ENCODE data around the gene LSM14B. TPM values are rescaled to one million over a fixed set of nuclear protein-coding genes. Genes with fewer than 3 reads are reported as not detected.

The LSM14B gene
- total RNA-seq, 4 donors from 2014 or later: 23.6 to 38.4 (median 35.3) TPM

DNA sequence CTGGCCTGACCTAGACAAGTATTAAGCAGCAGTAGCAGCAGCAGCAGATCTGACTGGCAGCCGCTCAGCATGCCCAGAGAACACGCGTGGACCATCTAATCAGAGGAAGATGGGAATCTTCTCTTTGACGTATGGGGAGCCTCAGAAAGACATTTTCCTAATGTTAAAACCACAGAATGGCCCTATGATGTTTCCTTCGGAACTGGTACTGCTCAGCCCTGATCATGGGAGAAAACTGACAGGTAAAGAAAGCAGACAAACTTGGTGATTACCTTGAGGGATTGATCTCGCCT is 14.8 kb downstream of the LSM14B start:
- Histone ChIP-seq H3K36me3 (peaks cover 0 to 87% of the 10 kb centered on the region in 2 donors), H3K4me1 (peaks cover 0 to 72% (median 32%) of the 10 kb centered on the region in 3 donors), H3K4me3 (no peak overlapping the region), H3K27me3 (no peaks in the 10 kb centered on the region), H3K27ac (peak overlapping the region in 1 of 4 donors; percentile 64), H3K9me3 (no peaks in the 10 kb centered on the region)
- no peak for TF ChIP-seq EP300 (IDR thresholded peaks at IDR 0.05)
- TF ChIP-seq, protein P1, sequence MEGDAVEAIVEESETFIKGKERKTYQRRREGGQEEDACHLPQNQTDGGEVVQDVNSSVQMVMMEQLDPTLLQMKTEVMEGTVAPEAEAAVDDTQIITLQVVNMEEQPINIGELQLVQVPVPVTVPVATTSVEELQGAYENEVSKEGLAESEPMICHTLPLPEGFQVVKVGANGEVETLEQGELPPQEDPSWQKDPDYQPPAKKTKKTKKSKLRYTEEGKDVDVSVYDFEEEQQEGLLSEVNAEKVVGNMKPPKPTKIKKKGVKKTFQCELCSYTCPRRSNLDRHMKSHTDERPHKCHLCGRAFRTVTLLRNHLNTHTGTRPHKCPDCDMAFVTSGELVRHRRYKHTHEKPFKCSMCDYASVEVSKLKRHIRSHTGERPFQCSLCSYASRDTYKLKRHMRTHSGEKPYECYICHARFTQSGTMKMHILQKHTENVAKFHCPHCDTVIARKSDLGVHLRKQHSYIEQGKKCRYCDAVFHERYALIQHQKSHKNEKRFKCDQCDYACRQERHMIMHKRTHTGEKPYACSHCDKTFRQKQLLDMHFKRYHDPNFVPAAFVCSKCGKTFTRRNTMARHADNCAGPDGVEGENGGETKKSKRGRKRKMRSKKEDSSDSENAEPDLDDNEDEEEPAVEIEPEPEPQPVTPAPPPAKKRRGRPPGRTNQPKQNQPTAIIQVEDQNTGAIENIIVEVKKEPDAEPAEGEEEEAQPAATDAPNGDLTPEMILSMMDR (IDR thresholded peaks at IDR 0.05): no peak
- WGBS, 2 donors (ENCODE audit: low coverage in 1 of 2): 47 to 50% methylated on average over 2 to 5 of the region's 6 CpGs
- ATAC-seq: no peak

DNA sequence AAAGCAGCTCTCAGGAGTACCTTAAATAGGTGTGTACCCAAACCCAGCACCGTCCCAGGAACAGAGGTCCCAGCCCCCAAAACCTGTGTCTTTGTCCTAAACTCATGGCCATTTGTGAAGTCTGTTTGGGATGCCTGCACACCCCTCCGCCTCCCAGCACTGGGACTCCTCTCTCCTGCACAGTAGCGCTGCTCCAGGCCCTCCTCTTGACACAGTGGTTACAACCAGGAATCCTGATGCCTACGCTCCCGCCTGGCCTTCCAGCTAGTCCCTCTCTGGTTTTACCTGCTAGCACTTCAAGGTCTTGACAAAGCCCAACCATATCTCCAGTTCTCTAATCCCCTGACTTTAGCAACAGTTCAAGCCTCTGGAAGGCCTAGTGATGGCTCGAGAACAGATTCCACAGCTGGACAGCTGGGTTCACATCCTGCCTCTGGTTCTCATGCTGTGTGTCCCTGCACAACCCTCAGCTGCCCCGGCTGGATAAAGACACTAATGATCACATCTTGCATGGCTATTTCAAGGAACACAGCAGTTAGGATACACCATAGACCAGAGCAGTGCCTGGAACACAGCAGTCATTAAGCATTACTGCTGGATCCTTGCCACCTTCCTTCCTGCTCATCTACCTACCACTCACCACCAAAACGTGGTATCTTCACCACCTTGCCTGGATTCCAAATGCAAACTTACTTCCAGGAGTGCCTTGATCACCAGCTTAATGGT is 15.4 kb downstream of the LSM14B start:
- Histone ChIP-seq H3K36me3 (peaks cover 0 to 81% of the 10 kb centered on the region in 2 donors), H3K27me3 (no peaks in the 10 kb centered on the region), H3K9me3 (no peaks in the 10 kb centered on the region), H3K4me3 (no peak overlapping the region), H3K27ac (peak overlapping the region in 2 of 4 donors; percentile 32 to 64), H3K4me1 (peaks cover 0 to 69% (median 29%) of the 10 kb centered on the region in 3 donors)
- ATAC-seq: no peak
- WGBS, 2 donors (ENCODE audit: low coverage in 1 of 2): 76 to 92% methylated on average over 4 to 5 of the region's 8 CpGs
- no peak for TF ChIP-seq POLR2A (IDR thresholded peaks at IDR 0.05)
- no peak for TF ChIP-seq EP300 (IDR thresholded peaks at IDR 0.05)
- no peak for TF ChIP-seq POLR2AphosphoS5 (IDR thresholded peaks at IDR 0.05)
- TF ChIP-seq, protein P1 (IDR thresholded peaks at IDR 0.05): no peak

DNA sequence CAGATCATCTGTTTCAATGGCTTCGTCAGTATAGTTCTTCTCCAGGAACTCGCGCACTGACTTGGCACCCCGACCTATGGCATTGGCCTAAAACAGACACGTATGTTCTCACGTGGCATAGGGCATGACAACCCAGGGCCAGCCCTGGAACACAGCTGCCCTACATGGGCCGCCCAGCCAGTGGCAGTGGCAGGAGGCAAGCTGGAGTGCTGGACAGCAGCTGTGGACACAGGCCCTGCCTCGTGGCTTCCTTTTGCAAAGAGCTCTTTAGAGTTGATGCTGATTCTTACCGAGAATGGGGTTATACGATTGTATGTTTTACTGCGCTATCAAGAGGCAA is 15.9 kb downstream of the LSM14B start:
- no peak for ATAC-seq
- Histone ChIP-seq H3K27ac (peak overlapping the region in 2 of 4 donors; percentile 32 to 64), H3K36me3 (peaks cover 0 to 76% of the 10 kb centered on the region in 2 donors), H3K4me3 (no peak overlapping the region), H3K4me1 (peaks cover 0 to 63% (median 24%) of the 10 kb centered on the region in 3 donors), H3K9me3 (no peaks in the 10 kb centered on the region), H3K27me3 (no peaks in the 10 kb centered on the region)
- 81 to 100% methylated on average over 1 to 3 of the region's 11 CpGs for WGBS, 2 donors (ENCODE audit: low coverage in 1 of 2)
- no peak for TF ChIP-seq POLR2AphosphoS5 (IDR thresholded peaks at IDR 0.05)
- no peak for TF ChIP-seq EP300 (IDR thresholded peaks at IDR 0.05)
- TF ChIP-seq POLR2A (IDR thresholded peaks at IDR 0.05): no peak
- TF ChIP-seq, protein P1 (IDR thresholded peaks at IDR 0.05): no peak

DNA sequence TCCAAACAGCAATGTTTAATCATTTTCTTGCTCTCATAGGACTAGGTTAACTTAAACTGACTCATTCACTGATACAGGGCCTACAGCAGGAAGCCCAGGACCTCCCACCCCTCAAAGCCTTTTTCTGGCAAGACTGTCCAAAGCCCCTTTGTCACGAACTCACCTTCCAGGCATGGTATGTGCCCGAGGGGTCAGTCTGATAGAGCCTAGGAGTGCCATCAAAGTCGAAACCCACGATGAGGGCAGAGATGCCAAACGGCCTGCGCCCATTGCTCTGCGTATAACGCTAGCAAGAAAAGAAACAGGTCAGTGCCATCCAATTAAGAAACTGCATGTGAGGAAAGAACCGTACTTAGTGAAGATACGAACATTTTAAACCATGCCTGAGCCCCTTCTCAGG is 16.6 kb downstream of the LSM14B start:
- Histone ChIP-seq H3K27me3 (no peaks in the 10 kb centered on the region), H3K27ac (peak overlapping the region in 2 of 4 donors; percentile 45 to 49), H3K36me3 (peaks cover 0 to 68% of the 10 kb centered on the region in 2 donors), H3K4me3 (no peak overlapping the region), H3K4me1 (peaks cover 0 to 56% (median 22%) of the 10 kb centered on the region in 3 donors), H3K9me3 (no peaks in the 10 kb centered on the region)
- no peak for ATAC-seq
- 76 to 79% methylated on average over 5 to 10 of the region's 10 CpGs for WGBS, 2 donors (ENCODE audit: low coverage in 1 of 2)
- no peak for TF ChIP-seq POLR2A (IDR thresholded peaks at IDR 0.05)
- no peak for TF ChIP-seq POLR2AphosphoS5 (IDR thresholded peaks at IDR 0.05)
- TF ChIP-seq, protein P1 (IDR thresholded peaks at IDR 0.05): no peak

DNA sequence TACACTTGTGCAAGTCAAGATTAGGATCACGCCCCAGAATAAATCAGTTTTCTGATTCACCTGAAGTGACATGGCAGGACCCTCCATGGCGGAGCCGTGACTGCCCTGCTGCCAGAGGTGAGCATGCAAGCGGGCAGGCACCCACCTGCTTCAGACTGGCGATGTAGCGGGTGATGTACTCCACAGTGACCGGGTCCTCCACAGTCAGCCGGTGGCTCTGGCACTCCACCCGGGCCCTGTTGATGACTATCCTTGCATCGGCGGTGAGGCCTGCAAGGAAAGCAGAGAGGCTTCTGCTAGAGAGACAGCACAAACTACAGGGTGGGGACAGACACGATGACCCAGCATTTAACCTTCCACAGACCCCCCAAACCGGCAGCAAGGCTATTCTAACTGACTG is 17.4 kb downstream of the LSM14B start:
- H3K27me3 ChIP-seq: no peaks in the 10 kb centered on the region
- no peak for ATAC-seq
- 72% methylated on average over 6 of the region's 13 CpGs; no CpG with 5 or more reads in 1 of the 2 donors for WGBS, 2 donors (ENCODE audit: low coverage in 1 of 2)
- TF ChIP-seq POLR2A (IDR thresholded peaks at IDR 0.05): no peak
- TF ChIP-seq EP300 (IDR thresholded peaks at IDR 0.05): no peak
- TF ChIP-seq, protein P1 (IDR thresholded peaks at IDR 0.05): no peak
- TF ChIP-seq POLR2AphosphoS5 (IDR thresholded peaks at IDR 0.05): no peak
- no peaks in the 10 kb centered on the region for H3K9me3 ChIP-seq
- no peak overlapping the region for H3K4me3 ChIP-seq
- peaks cover 0 to 61% of the 10 kb centered on the region in 2 donors for H3K36me3 ChIP-seq
- peaks cover 0 to 52% (median 19%) of the 10 kb centered on the region in 3 donors for H3K4me1 ChIP-seq
- peak overlapping the region in 2 of 4 donors; percentile 45 to 49 for H3K27ac ChIP-seq
